ENCODE measurements around the gene SMYD1. TPM values are rescaled to one million over a fixed set of nuclear protein-coding genes. Genes with fewer than 3 reads are reported as not detected.

The SMYD1 gene
- total RNA-seq, 1 donor from 2014 or later, result 0.25 TPM

- no peak for DNase-seq
- Mint-ChIP-seq H3K36me3 (ENCODE audit: unreplicated experiment) (no peaks in the 10 kb centered on the region), H3K4me3 (ENCODE audit: unreplicated experiment) (no peak overlapping the region), H3K9me3 (ENCODE audit: unreplicated experiment) (peaks cover 2% of the 10 kb centered on the region), H3K27me3 (ENCODE audit: unreplicated experiment) (peaks cover 2% of the 10 kb centered on the region), H3K4me1 (ENCODE audit: low read depth, unreplicated experiment) (no peaks in the 10 kb centered on the region), H3K27ac (ENCODE audit: unreplicated experiment) (no peak overlapping the region)
- TF ChIP-seq, protein P1, sequence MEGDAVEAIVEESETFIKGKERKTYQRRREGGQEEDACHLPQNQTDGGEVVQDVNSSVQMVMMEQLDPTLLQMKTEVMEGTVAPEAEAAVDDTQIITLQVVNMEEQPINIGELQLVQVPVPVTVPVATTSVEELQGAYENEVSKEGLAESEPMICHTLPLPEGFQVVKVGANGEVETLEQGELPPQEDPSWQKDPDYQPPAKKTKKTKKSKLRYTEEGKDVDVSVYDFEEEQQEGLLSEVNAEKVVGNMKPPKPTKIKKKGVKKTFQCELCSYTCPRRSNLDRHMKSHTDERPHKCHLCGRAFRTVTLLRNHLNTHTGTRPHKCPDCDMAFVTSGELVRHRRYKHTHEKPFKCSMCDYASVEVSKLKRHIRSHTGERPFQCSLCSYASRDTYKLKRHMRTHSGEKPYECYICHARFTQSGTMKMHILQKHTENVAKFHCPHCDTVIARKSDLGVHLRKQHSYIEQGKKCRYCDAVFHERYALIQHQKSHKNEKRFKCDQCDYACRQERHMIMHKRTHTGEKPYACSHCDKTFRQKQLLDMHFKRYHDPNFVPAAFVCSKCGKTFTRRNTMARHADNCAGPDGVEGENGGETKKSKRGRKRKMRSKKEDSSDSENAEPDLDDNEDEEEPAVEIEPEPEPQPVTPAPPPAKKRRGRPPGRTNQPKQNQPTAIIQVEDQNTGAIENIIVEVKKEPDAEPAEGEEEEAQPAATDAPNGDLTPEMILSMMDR (IDR thresholded peaks at IDR 0.05; ENCODE audit: partially characterized antibody, unreplicated experiment), result no peak
Measured at GRCh38 chr2:88113069-88113468, 45.4 kb downstream of the SMYD1 start.

- H3K4me3 Mint-ChIP-seq (ENCODE audit: unreplicated experiment), result no peak overlapping the region
- peaks cover 2% of the 10 kb centered on the region for H3K27me3 Mint-ChIP-seq (ENCODE audit: unreplicated experiment)
- no peak for DNase-seq
- H3K9me3 Mint-ChIP-seq (ENCODE audit: unreplicated experiment), result no peaks in the 10 kb centered on the region
- H3K27ac Mint-ChIP-seq (ENCODE audit: unreplicated experiment), result no peak overlapping the region
- H3K36me3 Mint-ChIP-seq (ENCODE audit: unreplicated experiment), result no peaks in the 10 kb centered on the region
- no peaks in the 10 kb centered on the region for H3K4me1 Mint-ChIP-seq (ENCODE audit: low read depth, unreplicated experiment)
- TF ChIP-seq, protein P1 (IDR thresholded peaks at IDR 0.05; ENCODE audit: partially characterized antibody, unreplicated experiment), result no peak
Measured at GRCh38 chr2:88114889-88115288, 47.3 kb downstream of the SMYD1 start.

DNA sequence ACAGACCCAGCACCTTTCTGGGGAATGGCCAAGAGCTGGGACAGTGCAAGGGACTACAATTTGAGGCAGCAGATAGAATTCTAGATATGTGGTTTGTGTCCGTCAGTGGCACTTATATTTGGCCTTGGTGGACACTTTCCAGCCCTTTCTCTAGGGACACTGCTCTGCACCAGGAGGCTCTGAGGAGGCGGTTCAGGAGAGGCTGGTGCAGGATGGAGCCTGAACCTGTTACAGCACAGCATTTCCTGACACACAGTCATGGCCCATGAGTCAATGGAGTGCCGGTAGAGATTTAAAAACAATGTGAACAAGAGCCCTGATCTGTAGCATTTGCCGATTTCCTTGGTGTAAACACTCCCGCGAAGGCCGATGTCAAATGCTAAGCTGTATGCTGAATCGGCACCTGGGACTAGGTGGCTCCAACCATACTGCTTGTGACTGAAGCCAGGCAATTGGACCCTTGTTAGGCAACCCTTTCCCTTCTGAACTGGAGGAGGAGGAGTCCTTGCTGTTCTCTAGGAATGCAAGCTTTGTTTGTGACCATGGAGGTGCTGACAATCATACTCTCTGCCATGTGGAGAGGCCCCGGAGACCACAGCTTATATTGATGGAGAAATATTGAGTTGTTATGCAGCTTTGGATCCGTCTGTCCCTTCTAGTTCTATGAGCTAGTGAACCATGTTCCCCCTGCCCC is 48.3 kb downstream of the SMYD1 start:
- H3K4me1 Mint-ChIP-seq (ENCODE audit: low read depth, unreplicated experiment), result no peaks in the 10 kb centered on the region
- TF ChIP-seq, protein P1 (IDR thresholded peaks at IDR 0.05; ENCODE audit: partially characterized antibody, unreplicated experiment), result no peak
- peaks cover 2% of the 10 kb centered on the region for H3K27me3 Mint-ChIP-seq (ENCODE audit: unreplicated experiment)
- H3K4me3 Mint-ChIP-seq (ENCODE audit: unreplicated experiment), result no peak overlapping the region
- no peaks in the 10 kb centered on the region for H3K36me3 Mint-ChIP-seq (ENCODE audit: unreplicated experiment)
- DNase-seq, result no peak
- no peaks in the 10 kb centered on the region for H3K9me3 Mint-ChIP-seq (ENCODE audit: unreplicated experiment)
- H3K27ac Mint-ChIP-seq (ENCODE audit: unreplicated experiment), result no peak overlapping the region

- DNase-seq, result no peak
- Mint-ChIP-seq H3K4me1 (ENCODE audit: low read depth, unreplicated experiment) (no peaks in the 10 kb centered on the region), H3K27me3 (ENCODE audit: unreplicated experiment) (peaks cover 4% of the 10 kb centered on the region), H3K9me3 (ENCODE audit: unreplicated experiment) (no peaks in the 10 kb centered on the region), H3K4me3 (ENCODE audit: unreplicated experiment) (no peak overlapping the region), H3K36me3 (ENCODE audit: unreplicated experiment) (no peaks in the 10 kb centered on the region), H3K27ac (ENCODE audit: unreplicated experiment) (no peak overlapping the region)
- TF ChIP-seq, protein P1 (IDR thresholded peaks at IDR 0.05; ENCODE audit: partially characterized antibody, unreplicated experiment), result no peak
Measured at GRCh38 chr2:88116669-88117432, 49.2 kb downstream of the SMYD1 start.

GRCh38 chr2:88117973-88118372 is 50.3 kb downstream of the SMYD1 start:
- no peak for DNase-seq
- no peaks in the 10 kb centered on the region for H3K9me3 Mint-ChIP-seq (ENCODE audit: unreplicated experiment)
- H3K36me3 Mint-ChIP-seq (ENCODE audit: unreplicated experiment), result no peaks in the 10 kb centered on the region
- peaks cover 4% of the 10 kb centered on the region for H3K27me3 Mint-ChIP-seq (ENCODE audit: unreplicated experiment)
- no peak overlapping the region for H3K27ac Mint-ChIP-seq (ENCODE audit: unreplicated experiment)
- TF ChIP-seq, protein P1 (IDR thresholded peaks at IDR 0.05; ENCODE audit: partially characterized antibody, unreplicated experiment), result no peak
- H3K4me1 Mint-ChIP-seq (ENCODE audit: low read depth, unreplicated experiment), result no peaks in the 10 kb centered on the region
- H3K4me3 Mint-ChIP-seq (ENCODE audit: unreplicated experiment), result no peak overlapping the region
